Measurements from ENCODE around the gene PRSS57. TPM values are rescaled to one million over a fixed set of nuclear protein-coding genes. Genes with fewer than 3 reads are reported as not detected.

Gene PRSS57
- total RNA-seq, 1 experiment from 2014 or later: not detected

- ATAC-seq: no peak
- H3K9me3 ChIP-seq (ENCODE audit: control insufficient read depth, insufficient read depth, low read depth, low read length): no peaks in the 10 kb centered on the region
- H3K27me3 ChIP-seq (ENCODE audit: control insufficient read depth, insufficient read depth, low read length): no peaks in the 10 kb centered on the region
- TF ChIP-seq POLR2AphosphoS5 (IDR thresholded peaks at IDR 0.05; ENCODE audit: low read depth, low read length): no peak
- TF ChIP-seq CTCF (IDR thresholded peaks at IDR 0.05): no peak
- TF ChIP-seq TCF7L2 (IDR thresholded peaks at IDR 0.05; ENCODE audit: low read depth, low read length): no peak
- no peak for TF ChIP-seq REST (IDR thresholded peaks at IDR 0.05; ENCODE audit: insufficient read depth in 1 of 2, low read depth in 2 of 2, low read length in 1 of 2)
- TF ChIP-seq SIN3A (IDR thresholded peaks at IDR 0.05; ENCODE audit: borderline replicate concordance, insufficient read depth, low read depth, low read length): no peak
- BruUV-seq (replicated peaks): no TSS peak
- no peak for DNase-seq (ENCODE audit: low read depth, low spot score)
- ChIA-PET POLR2A (no interaction called here), CTCF (interaction anchor here (0.5 kb wide), 1 partner anchor 131 kb away, joined by 7 read pairs; no protein-coding TSS in a partner anchor)
- no peak overlapping the region for H3K4me3 ChIP-seq (ENCODE audit: low read depth in 2 of 2, low read length in 2 of 2)
- in situ Hi-C loops (cut with HindIII; ENCODE audit: low pct_unique_long_range_greater_than_20kb, low sequenced_read_pairs): no loop called here
- H3K36me3 ChIP-seq (ENCODE audit: control insufficient read depth, insufficient read depth, low read length): no peaks in the 10 kb centered on the region; the same call in 1 of the 2 replicates
- intact Hi-C loops (cut with micrococcal nuclease; ENCODE audit: unreplicated experiment): no loop called here
- H3K4me1 ChIP-seq (ENCODE audit: control insufficient read depth, insufficient read depth, low read length): no peaks in the 10 kb centered on the region
- H3K27ac ChIP-seq (ENCODE audit: low read length): no peak overlapping the region
Observed at GRCh38 chr19:711254-711653, 16.0 kb upstream of the PRSS57 start.

- DNase-seq (ENCODE audit: low read depth, low spot score) (no peak), ATAC-seq (no peak)
- no peak overlapping the region for H3K27ac ChIP-seq (ENCODE audit: low read length)
- no peaks in the 10 kb centered on the region for H3K27me3 ChIP-seq (ENCODE audit: control insufficient read depth, insufficient read depth, low read length)
- H3K9me3 ChIP-seq (ENCODE audit: control insufficient read depth, insufficient read depth, low read depth, low read length): no peaks in the 10 kb centered on the region
- ChIA-PET CTCF (no interaction called here), POLR2A (no interaction called here)
- no peaks in the 10 kb centered on the region for H3K4me1 ChIP-seq (ENCODE audit: control insufficient read depth, insufficient read depth, low read length)
- no peaks in the 10 kb centered on the region; the same call in 1 of the 2 replicates for H3K36me3 ChIP-seq (ENCODE audit: control insufficient read depth, insufficient read depth, low read length)
- no peak for TF ChIP-seq POLR2AphosphoS5 (IDR thresholded peaks at IDR 0.05; ENCODE audit: low read depth, low read length)
- TF ChIP-seq CTCF (IDR thresholded peaks at IDR 0.05): no peak
- TF ChIP-seq REST (IDR thresholded peaks at IDR 0.05; ENCODE audit: insufficient read depth in 1 of 2, low read depth in 2 of 2, low read length in 1 of 2): no peak
- no peak for TF ChIP-seq SIN3A (IDR thresholded peaks at IDR 0.05; ENCODE audit: borderline replicate concordance, insufficient read depth, low read depth, low read length)
- no peak for TF ChIP-seq TCF7L2 (IDR thresholded peaks at IDR 0.05; ENCODE audit: low read depth, low read length)
- in situ Hi-C loops (cut with HindIII; ENCODE audit: low pct_unique_long_range_greater_than_20kb, low sequenced_read_pairs) (no loop called here), intact Hi-C loops (cut with micrococcal nuclease; ENCODE audit: unreplicated experiment) (no loop called here)
- no TSS peak for BruUV-seq (replicated peaks)
- no peak overlapping the region for H3K4me3 ChIP-seq (ENCODE audit: low read depth in 2 of 2, low read length in 2 of 2)
Observed at GRCh38 chr19:710767-711166, 15.5 kb upstream of the PRSS57 start.

All from Panc1 (cell line).